GM19438 (cell line): ENCODE results near the gene CRB3.
A peak's percentile ranks its signal among the peaks of the same experiment; 100 is the strongest.

Experiments used
- ATAC-seq: cut with Tn5 transposase; IDR thresholded peaks from one replicate; pipeline ENCODE4 v1.9.1; 2021; ENCODE audit warnings: low read depth; ENCODE audit not compliant: unreplicated experiment

Gene CRB3

GRCh38 chr19:6431891-6432290, 32.2 kb upstream of the CRB3 start:
- ATAC-seq: no peak

GRCh38 chr19:6433165-6433564, 30.9 kb upstream of the CRB3 start:
- ATAC-seq: no peak

GRCh38 chr19:6433663-6434062, 30.4 kb upstream of the CRB3 start, which contains the start of gene SLC25A41:
Gene SLC25A41, minus strand, starts transcription at chr19:6433763. Its CDS starts 70 bp downstream, at chr19:6433693.
- no peak for ATAC-seq

GRCh38 chr19:6439743-6440142, 24.3 kb upstream of the CRB3 start:
- ATAC-seq: no peak

- no peak for ATAC-seq
These were observed 23.2 kb upstream of the CRB3 start for GRCh38 chr19:6440905-6441304.

GRCh38 chr19:6442087-6442688, 21.9 kb upstream of the CRB3 start:
- ATAC-seq: no peak

GRCh38 chr19:6443986-6444385, 20.1 kb upstream of the CRB3 start:
- no peak for ATAC-seq

- no peak for ATAC-seq
These were observed 17.6 kb upstream of the CRB3 start for GRCh38 chr19:6446452-6446851.

GRCh38 chr19:6448045-6448444, 16.0 kb upstream of the CRB3 start:
- no peak for ATAC-seq

GRCh38 chr19:6450166-6450565, 13.9 kb upstream of the CRB3 start:
- no peak for ATAC-seq

- no peak for ATAC-seq
These were observed 12.4 kb upstream of the CRB3 start for GRCh38 chr19:6451583-6452222.

GRCh38 chr19:6452223-6452614, 11.9 kb upstream of the CRB3 start:
- no peak for ATAC-seq

- no peak for ATAC-seq
These were observed 11.2 kb upstream of the CRB3 start for GRCh38 chr19:6452899-6453298.

- no peak for ATAC-seq
These were observed 10.0 kb upstream of the CRB3 start for GRCh38 chr19:6453951-6454565.

GRCh38 chr19:6455924-6456323, 8.1 kb upstream of the CRB3 start:
- no peak for ATAC-seq

- ATAC-seq: no peak
These were observed 5.9 kb upstream of the CRB3 start for GRCh38 chr19:6457958-6458694.

GRCh38 chr19:6458695-6459261, 5.3 kb upstream of the CRB3 start:
- ATAC-seq: no peak

GRCh38 chr19:6459262-6460098, 4.6 kb upstream of the CRB3 start, which contains the start of gene SLC25A23:
Gene SLC25A23, minus strand, starts transcription at chr19:6459792. Its CDS starts 164 bp downstream, at chr19:6459628.
- ATAC-seq: peak; percentile 29

- peak; percentile 56 for ATAC-seq
These were observed 3.8 kb upstream of the CRB3 start for GRCh38 chr19:6460099-6460884.
